ENCODE results near the gene LRP1B. TPM values are rescaled to one million over a fixed set of nuclear protein-coding genes. Genes with fewer than 3 reads are reported as not detected.

LRP1B gene
- total and polyA plus RNA-seq, 2 donors (not counting 1 experiment from before 2014, with no cell fraction given): under 0.01 to 0.01 TPM

DNA sequence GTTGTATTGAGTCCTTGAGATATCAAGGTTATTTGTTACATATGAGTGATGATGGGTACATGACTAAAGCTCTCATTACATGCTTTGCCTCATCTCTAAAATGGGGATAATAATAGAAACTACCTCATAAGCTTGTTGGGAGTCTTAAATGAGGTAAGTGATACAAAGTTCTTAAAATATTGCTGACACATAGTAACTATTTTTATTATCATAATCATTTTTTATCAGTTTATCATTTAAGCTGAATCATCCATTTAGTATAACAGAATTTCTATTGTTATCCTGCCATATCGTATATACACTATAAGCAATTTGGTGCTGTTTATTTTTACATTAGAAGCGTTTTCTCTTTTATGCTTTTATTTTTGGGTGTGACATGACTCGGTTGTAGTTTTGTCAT is 871.1 kb downstream of the LRP1B start:
- no peak overlapping the region for H3K27ac ChIP-seq (ENCODE audit: insufficient read depth, low read length)
- H4K20me1 ChIP-seq (ENCODE audit: control insufficient read depth, extremely low read depth, insufficient read depth, low read length): no peaks in the 10 kb centered on the region
- H3K9me3 ChIP-seq (ENCODE audit: control insufficient read depth, insufficient read depth, low read depth, low read length): no peaks in the 10 kb centered on the region
- no peak for DNase-seq (ENCODE audit: low read depth in 2 of 2)
- no peaks in the 10 kb centered on the region for H3K27me3 ChIP-seq (ENCODE audit: control insufficient read depth, insufficient read depth, low read length)
- H2AFZ ChIP-seq (ENCODE audit: low read length): no peak overlapping the region
- TF ChIP-seq EZH2 (IDR thresholded peaks at IDR 0.05; ENCODE audit: low read length, missing control alignments): no peak
- TF ChIP-seq, protein P1, sequence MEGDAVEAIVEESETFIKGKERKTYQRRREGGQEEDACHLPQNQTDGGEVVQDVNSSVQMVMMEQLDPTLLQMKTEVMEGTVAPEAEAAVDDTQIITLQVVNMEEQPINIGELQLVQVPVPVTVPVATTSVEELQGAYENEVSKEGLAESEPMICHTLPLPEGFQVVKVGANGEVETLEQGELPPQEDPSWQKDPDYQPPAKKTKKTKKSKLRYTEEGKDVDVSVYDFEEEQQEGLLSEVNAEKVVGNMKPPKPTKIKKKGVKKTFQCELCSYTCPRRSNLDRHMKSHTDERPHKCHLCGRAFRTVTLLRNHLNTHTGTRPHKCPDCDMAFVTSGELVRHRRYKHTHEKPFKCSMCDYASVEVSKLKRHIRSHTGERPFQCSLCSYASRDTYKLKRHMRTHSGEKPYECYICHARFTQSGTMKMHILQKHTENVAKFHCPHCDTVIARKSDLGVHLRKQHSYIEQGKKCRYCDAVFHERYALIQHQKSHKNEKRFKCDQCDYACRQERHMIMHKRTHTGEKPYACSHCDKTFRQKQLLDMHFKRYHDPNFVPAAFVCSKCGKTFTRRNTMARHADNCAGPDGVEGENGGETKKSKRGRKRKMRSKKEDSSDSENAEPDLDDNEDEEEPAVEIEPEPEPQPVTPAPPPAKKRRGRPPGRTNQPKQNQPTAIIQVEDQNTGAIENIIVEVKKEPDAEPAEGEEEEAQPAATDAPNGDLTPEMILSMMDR (conservative IDR thresholded peaks at IDR 0.05 in 1 of 2, IDR thresholded peaks at IDR 0.05 in 1 of 2; ENCODE audit: low read depth in 1 of 2, low read length in 2 of 2): no peak
- H3K9ac ChIP-seq (ENCODE audit: insufficient read depth, low read length): no peak overlapping the region
- no peaks in the 10 kb centered on the region for H3K36me3 ChIP-seq (ENCODE audit: control insufficient read depth, insufficient read depth, low read length)
- no peak overlapping the region for H3K4me2 ChIP-seq (ENCODE audit: extremely low read depth, insufficient read depth, low read length)
- H3K4me1 ChIP-seq (ENCODE audit: control insufficient read depth, extremely low read depth, insufficient read depth, low read length): no peaks in the 10 kb centered on the region
- no peaks in the 10 kb centered on the region for H3K79me2 ChIP-seq (ENCODE audit: control insufficient read depth, insufficient read depth, low read length)
- no peak overlapping the region for H3K4me3 ChIP-seq (replicated peaks in 1 of 4; ENCODE audit: control extremely low read depth in 1 of 4, insufficient read depth in 1 of 4, low read depth in 3 of 4, low read length in 4 of 4)

DNA sequence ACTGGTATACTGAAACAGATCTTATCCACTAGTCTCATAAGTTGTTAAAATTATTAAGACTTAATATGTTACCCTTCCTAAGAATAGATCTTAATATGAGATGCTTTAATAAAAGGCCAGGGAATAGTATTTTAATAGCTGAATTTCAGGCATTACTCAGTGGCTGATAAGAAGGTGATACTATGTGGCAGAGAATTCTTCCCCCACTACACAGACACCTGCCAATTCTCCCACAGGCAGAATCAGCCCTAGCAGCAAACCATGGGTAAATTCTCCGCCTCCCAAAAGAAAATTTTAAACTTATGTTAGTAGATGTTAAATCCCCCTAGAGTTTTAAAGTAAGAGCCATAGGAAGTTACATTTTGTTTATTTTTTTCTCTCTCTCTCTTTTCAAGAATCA is 888.8 kb downstream of the LRP1B start:
- H3K4me2 ChIP-seq (ENCODE audit: extremely low read depth, insufficient read depth, low read length): no peak overlapping the region
- no peaks in the 10 kb centered on the region for H3K4me1 ChIP-seq (ENCODE audit: control insufficient read depth, extremely low read depth, insufficient read depth, low read length)
- no peaks in the 10 kb centered on the region for H3K36me3 ChIP-seq (ENCODE audit: control insufficient read depth, insufficient read depth, low read length)
- H4K20me1 ChIP-seq (ENCODE audit: control insufficient read depth, extremely low read depth, insufficient read depth, low read length): no peaks in the 10 kb centered on the region
- no peak overlapping the region for H3K4me3 ChIP-seq (replicated peaks in 1 of 4; ENCODE audit: control extremely low read depth in 1 of 4, insufficient read depth in 1 of 4, low read depth in 3 of 4, low read length in 4 of 4)
- DNase-seq (ENCODE audit: low read depth in 2 of 2): no peak
- H3K9me3 ChIP-seq (ENCODE audit: control insufficient read depth, insufficient read depth, low read depth, low read length): no peaks in the 10 kb centered on the region
- no peak overlapping the region for H2AFZ ChIP-seq (ENCODE audit: low read length)
- no peak for TF ChIP-seq EZH2 (IDR thresholded peaks at IDR 0.05; ENCODE audit: low read length, missing control alignments)
- TF ChIP-seq, protein P1 (conservative IDR thresholded peaks at IDR 0.05 in 1 of 2, IDR thresholded peaks at IDR 0.05 in 1 of 2; ENCODE audit: low read depth in 1 of 2, low read length in 2 of 2): no peak
- H3K9ac ChIP-seq (ENCODE audit: insufficient read depth, low read length): no peak overlapping the region
- no peaks in the 10 kb centered on the region for H3K27me3 ChIP-seq (ENCODE audit: control insufficient read depth, insufficient read depth, low read length)
- H3K27ac ChIP-seq (ENCODE audit: insufficient read depth, low read length): no peak overlapping the region
- no peaks in the 10 kb centered on the region for H3K79me2 ChIP-seq (ENCODE audit: control insufficient read depth, insufficient read depth, low read length)

DNA sequence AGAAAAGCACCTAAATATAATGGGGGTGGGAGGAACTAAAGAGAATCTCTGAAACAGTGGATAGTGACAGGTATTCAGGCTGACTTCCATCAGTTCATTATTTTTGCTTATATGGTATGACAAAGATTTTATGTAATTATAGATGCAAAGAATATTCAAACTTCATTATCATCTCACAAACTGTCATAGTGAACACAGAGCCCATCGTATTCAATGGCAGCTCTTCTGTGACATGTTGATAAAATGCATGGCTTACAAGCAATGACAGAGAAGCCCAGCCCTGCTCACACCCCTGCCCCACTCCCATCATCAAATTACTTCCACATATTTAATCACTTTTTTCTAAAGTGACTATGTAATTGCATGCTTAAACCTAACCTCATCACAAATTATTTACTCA is 904.3 kb downstream of the LRP1B start:
- H4K20me1 ChIP-seq (ENCODE audit: control insufficient read depth, extremely low read depth, insufficient read depth, low read length): no peaks in the 10 kb centered on the region
- no peaks in the 10 kb centered on the region for H3K9me3 ChIP-seq (ENCODE audit: control insufficient read depth, insufficient read depth, low read depth, low read length)
- no peak overlapping the region for H2AFZ ChIP-seq (ENCODE audit: low read length)
- H3K79me2 ChIP-seq (ENCODE audit: control insufficient read depth, insufficient read depth, low read length): no peaks in the 10 kb centered on the region
- no peaks in the 10 kb centered on the region for H3K27me3 ChIP-seq (ENCODE audit: control insufficient read depth, insufficient read depth, low read length)
- H3K36me3 ChIP-seq (ENCODE audit: control insufficient read depth, insufficient read depth, low read length): no peaks in the 10 kb centered on the region
- no peak overlapping the region for H3K9ac ChIP-seq (ENCODE audit: insufficient read depth, low read length)
- no peaks in the 10 kb centered on the region for H3K4me1 ChIP-seq (ENCODE audit: control insufficient read depth, extremely low read depth, insufficient read depth, low read length)
- DNase-seq (ENCODE audit: low read depth in 2 of 2): no peak
- no peak overlapping the region for H3K4me2 ChIP-seq (ENCODE audit: extremely low read depth, insufficient read depth, low read length)
- no peak overlapping the region for H3K27ac ChIP-seq (ENCODE audit: insufficient read depth, low read length)
- TF ChIP-seq, protein P1 (conservative IDR thresholded peaks at IDR 0.05 in 1 of 2, IDR thresholded peaks at IDR 0.05 in 1 of 2; ENCODE audit: low read depth in 1 of 2, low read length in 2 of 2): no peak
- TF ChIP-seq EZH2 (IDR thresholded peaks at IDR 0.05; ENCODE audit: low read length, missing control alignments): no peak
- no peak overlapping the region for H3K4me3 ChIP-seq (replicated peaks in 1 of 4; ENCODE audit: control extremely low read depth in 1 of 4, insufficient read depth in 1 of 4, low read depth in 3 of 4, low read length in 4 of 4)

Data from fibroblast of lung (primary cell).